ENCODE results near the gene FAM120A. TPM values are rescaled to one million over a fixed set of nuclear protein-coding genes. Genes with fewer than 3 reads are reported as not detected.
A peak's percentile ranks its signal among the peaks of the same experiment; 100 is the strongest.

The FAM120A gene
- total and polyA plus RNA-seq, 2 of the 13 experiments (the other 11 are each of a cell fraction or from before 2014, with no cell fraction given): 41.3 to 44.4 TPM

- TF ChIP-seq, protein P1, sequence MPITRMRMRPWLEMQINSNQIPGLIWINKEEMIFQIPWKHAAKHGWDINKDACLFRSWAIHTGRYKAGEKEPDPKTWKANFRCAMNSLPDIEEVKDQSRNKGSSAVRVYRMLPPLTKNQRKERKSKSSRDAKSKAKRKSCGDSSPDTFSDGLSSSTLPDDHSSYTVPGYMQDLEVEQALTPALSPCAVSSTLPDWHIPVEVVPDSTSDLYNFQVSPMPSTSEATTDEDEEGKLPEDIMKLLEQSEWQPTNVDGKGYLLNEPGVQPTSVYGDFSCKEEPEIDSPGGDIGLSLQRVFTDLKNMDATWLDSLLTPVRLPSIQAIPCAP (CRISPR knock-in tag; IDR thresholded peaks at IDR 0.05; ENCODE audit: low read depth): no peak
- TF ChIP-seq TOPORS (CRISPR knock-in tag; IDR thresholded peaks at IDR 0.05) (0 out of 2 replicates have a peak, but pooled peaks have one; percentile 17), ZNF34 (CRISPR knock-in tag; IDR thresholded peaks at IDR 0.05; ENCODE audit: borderline replicate concordance) (no peak), GATA4 (IDR thresholded peaks at IDR 0.05; ENCODE audit: borderline replicate concordance, low read depth) (peak; percentile 53; the same call in 1 of the 2 replicates), ARNTL (CRISPR knock-in tag; IDR thresholded peaks at IDR 0.05) (no peak), RBM39 (IDR thresholded peaks at IDR 0.05; ENCODE audit: low read depth, low read length, poor library complexity, severe bottlenecking) (peak; percentile 87), ZNF570 (CRISPR knock-in tag; IDR thresholded peaks at IDR 0.05; ENCODE audit: borderline replicate concordance) (no peak), ZNF660 (CRISPR knock-in tag; IDR thresholded peaks at IDR 0.05; ENCODE audit: borderline replicate concordance, low read depth) (no peak), YEATS4 (CRISPR knock-in tag; IDR thresholded peaks at IDR 0.05; ENCODE audit: borderline replicate concordance) (peak; percentile 82; the same call in 1 of the 2 replicates), ZNF501 (CRISPR knock-in tag; IDR thresholded peaks at IDR 0.05) (peak; percentile 89), ZNF224 (CRISPR knock-in tag; IDR thresholded peaks at IDR 0.05) (0 out of 2 replicates have a peak, but pooled peaks have one; percentile 75), ZSCAN30 (CRISPR knock-in tag; IDR thresholded peaks at IDR 0.05) (no peak), UBTF (CRISPR knock-in tag; IDR thresholded peaks at IDR 0.05) (peak; percentile 87), JUND (CRISPR knock-in tag; IDR thresholded peaks at IDR 0.05) (no peak), ZFY (CRISPR knock-in tag; IDR thresholded peaks at IDR 0.05) (peak; percentile 100), ZNF678 (CRISPR knock-in tag; IDR thresholded peaks at IDR 0.05) (no peak), ZNF616 (CRISPR knock-in tag; IDR thresholded peaks at IDR 0.05; ENCODE audit: low read depth) (peak; percentile 42; the same call in 1 of the 2 replicates), SMYD3 (CRISPR knock-in tag; IDR thresholded peaks at IDR 0.05) (peak; percentile 59; the same call in 1 of the 2 replicates), ZNF143 (CRISPR knock-in tag; IDR thresholded peaks at IDR 0.05) (peak; percentile 77), HOXD1 (CRISPR knock-in tag; IDR thresholded peaks at IDR 0.05) (peak; percentile 87), ZNF879 (CRISPR knock-in tag; IDR thresholded peaks at IDR 0.05) (no peak), SIN3A (IDR thresholded peaks at IDR 0.05; ENCODE audit: borderline replicate concordance, low read depth, low read length) (no peak), ZNF274 (CRISPR knock-in tag; IDR thresholded peaks at IDR 0.05) (peak; percentile 66; the same call in 1 of the 2 replicates), HMG20A (CRISPR knock-in tag; IDR thresholded peaks at IDR 0.05; ENCODE audit: borderline replicate concordance) (no peak; the same call in 1 of the 2 replicates), KDM1A (CRISPR knock-in tag; IDR thresholded peaks at IDR 0.05) (no peak), NR2F6 (IDR thresholded peaks at IDR 0.05) (no peak), NR2F6 (CRISPR knock-in tag; IDR thresholded peaks at IDR 0.05) (0 out of 2 replicates have a peak, but pooled peaks have one; percentile 24)
- TF ChIP-seq, protein P2, sequence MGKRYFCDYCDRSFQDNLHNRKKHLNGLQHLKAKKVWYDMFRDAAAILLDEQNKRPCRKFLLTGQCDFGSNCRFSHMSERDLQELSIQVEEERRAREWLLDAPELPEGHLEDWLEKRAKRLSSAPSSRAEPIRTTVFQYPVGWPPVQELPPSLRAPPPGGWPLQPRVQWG (CRISPR knock-in tag; IDR thresholded peaks at IDR 0.05; ENCODE audit: borderline replicate concordance, low read depth): no peak
- TF ChIP-seq, protein P3, sequence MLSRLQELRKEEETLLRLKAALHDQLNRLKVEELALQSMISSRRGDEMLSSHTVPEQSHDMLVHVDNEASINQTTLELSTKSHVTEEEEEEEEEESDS (CRISPR knock-in tag; IDR thresholded peaks at IDR 0.05; ENCODE audit: borderline replicate concordance): no peak
Observed at GRCh38 chr9:93566408-93567270, 115.2 kb downstream of the FAM120A start (continued).

Measured in HepG2 (cell line).